SK-N-DZ (cell line): Measurements from ENCODE around the gene RSPH6A.

ENCODE experiments used
- DNase-seq: peaks from one replicate; pipeline ENCODE4 v3.0.0-alpha.2; 2015; ENCODE audit warnings: low spot score

RSPH6A gene

GRCh38 chr19:45781214-45782161, 33.6 kb downstream of the RSPH6A start:
- no peak for DNase-seq

DNA sequence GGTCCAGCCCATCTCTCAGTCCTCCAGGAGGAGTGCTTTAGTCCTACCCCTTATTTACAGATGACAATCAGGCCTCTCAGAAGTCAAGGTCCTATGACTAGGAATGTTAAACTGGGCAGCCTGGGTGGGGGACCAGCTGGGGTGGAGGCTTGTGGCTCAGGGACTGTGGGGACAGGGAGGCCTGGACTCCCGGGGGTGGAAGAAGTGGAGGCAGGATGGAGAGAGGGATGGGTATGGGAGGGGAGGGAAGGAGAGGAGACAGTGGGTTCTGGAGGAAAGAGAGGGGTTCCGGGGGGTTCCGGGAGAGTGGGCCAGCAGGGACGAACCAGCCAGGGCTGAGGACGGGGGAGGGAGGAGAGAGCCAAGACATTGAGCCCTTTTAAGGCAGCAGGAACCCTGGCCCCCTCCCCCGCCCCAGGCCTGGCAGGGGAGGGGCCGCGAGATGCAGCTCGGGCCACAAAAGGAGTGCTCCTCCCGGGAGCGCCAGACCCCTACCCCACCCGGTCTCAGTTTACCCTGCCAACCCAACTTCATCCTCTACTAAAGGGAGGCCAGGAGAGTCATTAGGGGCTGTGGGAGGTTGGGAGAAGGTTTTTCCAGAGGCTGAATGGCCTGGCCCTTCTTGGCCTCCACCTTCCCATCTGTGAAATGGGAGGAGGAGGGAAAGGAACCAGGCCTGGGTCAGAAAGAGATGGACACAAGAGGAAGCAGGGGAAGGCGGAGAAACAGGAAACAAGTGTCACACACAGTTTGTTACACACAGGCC, 34.5 kb downstream of the RSPH6A start:
- no peak for DNase-seq

DNA sequence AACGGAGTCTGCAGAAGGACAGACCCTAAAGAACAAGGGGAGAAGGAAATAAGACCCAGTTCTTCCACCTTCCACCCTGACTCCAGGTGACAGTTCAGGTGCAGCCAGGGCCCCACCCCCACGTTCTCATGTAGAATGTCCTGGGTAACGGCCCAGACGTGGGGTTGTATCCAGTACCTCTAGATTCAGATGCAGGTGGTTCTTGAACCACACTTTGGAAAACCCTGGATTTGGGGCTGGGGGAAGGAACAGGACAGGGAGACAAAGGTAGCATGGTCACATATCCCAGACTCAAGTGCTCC, 35.0 kb downstream of the RSPH6A start:
- DNase-seq: no peak

- no peak for DNase-seq
These were observed 35.6 kb downstream of the RSPH6A start for GRCh38 chr19:45779231-45780145.

DNA sequence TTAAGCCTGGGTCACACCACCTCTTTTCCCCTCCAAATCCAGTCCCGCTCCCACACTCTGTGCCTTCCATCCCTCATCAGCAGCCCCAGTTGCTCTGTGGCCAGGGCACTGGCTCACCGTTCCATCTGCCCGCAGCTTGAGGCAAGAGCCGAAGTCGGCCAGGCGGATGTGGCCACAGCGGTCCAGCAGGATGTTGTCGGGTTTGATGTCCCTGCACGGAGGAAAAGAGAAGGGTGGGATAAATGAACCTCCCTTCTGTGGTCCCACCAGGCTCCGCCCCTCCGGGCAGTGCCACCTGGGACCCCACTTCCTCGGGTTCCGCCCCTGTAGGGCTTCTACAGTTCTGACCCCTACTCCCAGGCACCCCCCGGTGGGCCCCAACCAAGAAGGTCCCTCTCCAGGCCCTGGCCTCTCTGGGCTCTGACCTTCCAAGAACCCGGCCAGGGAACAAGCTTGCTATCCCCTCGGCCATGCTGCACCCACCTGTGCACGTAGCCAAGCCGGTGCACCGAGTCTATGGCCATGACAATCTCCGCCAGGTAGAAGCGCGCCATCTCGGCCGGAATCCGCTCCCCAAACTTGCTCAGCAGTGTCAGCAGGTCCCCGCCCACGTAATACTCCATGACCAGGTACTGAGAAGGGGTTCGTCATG, 37.0 kb downstream of the RSPH6A start:
- DNase-seq: no peak

DNA sequence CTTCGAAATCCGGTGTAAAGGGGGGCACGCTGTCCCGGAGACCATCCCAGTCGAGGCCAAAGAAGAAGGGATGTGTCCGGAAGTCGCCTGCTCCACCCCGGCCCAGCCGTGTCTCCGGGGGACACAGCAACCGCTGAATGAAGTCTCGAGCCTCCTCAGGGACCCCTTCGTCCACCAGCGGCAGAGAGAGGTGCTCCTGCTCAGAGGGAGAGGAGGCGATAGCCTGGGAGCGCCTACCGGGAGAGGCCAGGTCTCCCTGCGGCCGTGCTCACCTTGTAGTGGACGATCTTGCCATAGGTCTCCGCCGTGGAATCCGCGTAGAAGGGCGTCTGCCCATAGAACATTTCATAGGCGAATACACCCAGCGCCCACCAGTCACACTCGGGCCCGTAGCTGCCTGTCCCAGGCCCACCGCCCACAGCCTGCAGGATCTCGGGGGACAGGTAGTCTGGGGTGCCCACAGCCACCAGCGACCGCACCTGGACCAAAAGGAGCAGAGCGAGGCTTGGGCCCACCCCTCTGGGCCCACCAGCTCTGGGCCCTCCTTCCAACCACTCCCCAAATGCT, 37.6 kb downstream of the RSPH6A start:
- no peak for DNase-seq

DNA sequence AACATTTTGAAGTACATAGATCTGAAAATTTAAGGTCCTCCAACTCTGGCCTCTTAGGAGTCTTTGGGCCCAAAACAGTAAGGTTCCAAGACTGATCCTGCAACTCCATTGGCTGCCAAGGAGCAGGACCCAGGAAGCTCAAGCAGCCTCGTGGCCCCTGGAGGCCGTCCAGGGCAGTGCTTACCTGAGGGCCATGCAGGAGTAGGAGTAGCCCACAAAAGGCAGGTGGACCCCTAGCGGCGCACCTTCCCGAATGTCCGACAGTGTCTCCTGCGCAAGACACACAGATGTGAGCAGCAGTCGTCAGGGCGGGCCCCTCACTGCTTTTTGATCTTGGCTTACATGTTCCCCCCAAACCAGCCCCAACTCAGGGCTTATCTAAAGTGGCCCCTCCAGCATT, 40.3 kb downstream of the RSPH6A start:
- DNase-seq: no peak

DNA sequence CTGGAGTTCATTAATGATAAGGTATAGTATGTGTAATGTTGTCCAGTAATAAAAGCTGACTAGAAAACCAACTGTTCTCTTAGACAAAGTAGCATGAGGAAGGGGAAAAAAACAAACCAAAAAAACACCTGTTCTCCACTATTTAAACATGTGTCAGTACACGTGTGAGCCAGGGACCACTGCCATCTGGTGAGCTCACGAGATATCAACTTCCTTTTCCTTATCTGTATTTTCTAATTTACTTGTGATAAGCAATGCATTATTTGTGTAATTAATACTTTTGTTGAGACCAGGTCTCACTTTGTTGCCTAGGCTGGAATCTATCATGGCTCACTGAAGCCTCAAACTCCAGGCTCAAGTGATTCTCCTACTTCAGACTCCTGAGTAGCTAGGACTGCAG, 41.7 kb downstream of the RSPH6A start:
- DNase-seq: no peak

DNA sequence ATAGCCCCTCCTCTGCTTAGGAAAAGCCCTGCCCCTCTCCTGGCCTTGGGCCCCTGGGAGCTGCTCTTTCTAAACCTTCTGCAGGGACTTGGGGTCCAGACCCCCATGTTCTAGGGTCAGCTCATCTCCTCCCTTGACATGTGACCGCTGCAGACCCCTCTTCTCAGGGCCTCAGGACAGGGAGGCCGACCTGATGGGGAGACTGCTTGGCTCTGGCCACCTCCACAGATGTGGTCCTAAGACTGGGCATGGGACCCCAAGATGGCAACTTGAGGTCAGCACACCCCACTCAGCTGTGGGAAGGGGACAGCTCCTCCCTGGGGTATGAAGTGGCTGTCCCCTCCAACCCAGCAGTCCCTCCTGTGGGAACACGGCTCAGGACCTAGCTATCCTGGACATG, 42.2 kb downstream of the RSPH6A start:
- DNase-seq: no peak

- DNase-seq: no peak
These were observed 42.8 kb downstream of the RSPH6A start for GRCh38 chr19:45772130-45772840.

- DNase-seq: no peak
These were observed 43.7 kb downstream of the RSPH6A start for GRCh38 chr19:45771311-45771933.

DNA sequence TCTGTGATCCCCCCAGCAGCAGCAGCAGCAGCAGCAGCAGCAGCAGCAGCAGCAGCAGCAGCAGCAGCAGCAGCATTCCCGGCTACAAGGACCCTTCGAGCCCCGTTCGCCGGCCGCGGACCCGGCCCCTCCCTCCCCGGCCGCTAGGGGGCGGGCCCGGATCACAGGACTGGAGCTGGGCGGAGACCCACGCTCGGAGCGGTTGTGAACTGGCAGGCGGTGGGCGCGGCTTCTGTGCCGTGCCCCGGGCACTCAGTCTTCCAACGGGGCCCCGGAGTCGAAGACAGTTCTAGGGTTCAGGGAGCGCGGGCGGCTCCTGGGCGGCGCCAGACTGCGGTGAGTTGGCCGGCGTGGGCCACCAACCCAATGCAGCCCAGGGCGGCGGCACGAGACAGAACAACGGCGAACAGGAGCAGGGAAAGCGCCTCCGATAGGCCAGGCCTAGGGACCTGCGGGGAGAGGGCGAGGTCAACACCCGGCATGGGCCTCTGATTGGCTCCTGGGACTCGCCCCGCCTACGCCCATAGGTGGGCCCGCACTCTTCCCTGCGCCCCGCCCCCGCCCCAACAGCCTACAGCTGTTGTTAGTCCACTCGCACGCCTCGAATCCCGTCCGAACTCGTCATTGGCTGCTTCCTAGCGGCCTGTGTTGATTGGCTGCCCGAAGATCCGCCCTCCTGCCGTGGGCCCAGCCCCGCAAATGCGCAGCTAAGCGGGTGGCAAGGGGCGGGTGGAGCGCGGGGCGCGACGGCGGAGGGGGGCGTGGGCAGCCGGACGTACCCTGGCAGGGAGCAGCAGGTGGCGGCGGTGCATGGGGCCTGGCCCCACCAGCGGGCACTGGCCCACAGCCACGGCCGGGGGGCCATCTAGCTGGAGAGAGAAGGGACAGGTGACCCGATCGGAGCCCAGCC, 44.7 kb downstream of the RSPH6A start:
- peak; percentile 97 for DNase-seq

DNA sequence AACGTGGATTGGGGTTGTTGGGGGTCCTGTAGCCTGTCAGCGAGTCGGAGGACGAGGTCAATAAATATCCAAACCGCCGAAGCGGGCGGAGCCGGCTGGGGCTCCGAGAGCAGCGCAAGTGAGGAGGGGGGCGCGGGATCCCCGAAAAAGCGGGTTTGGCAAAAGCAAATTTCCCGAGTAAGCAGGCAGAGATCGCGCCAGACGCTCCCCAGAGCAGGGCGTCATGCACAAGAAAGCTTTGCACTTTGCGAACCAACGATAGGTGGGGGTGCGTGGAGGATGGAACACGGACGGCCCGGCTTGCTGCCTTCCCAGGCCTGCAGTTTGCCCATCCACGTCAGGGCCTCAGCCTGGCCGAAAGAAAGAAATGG, 45.3 kb downstream of the RSPH6A start:
- no peak for DNase-seq

DNA sequence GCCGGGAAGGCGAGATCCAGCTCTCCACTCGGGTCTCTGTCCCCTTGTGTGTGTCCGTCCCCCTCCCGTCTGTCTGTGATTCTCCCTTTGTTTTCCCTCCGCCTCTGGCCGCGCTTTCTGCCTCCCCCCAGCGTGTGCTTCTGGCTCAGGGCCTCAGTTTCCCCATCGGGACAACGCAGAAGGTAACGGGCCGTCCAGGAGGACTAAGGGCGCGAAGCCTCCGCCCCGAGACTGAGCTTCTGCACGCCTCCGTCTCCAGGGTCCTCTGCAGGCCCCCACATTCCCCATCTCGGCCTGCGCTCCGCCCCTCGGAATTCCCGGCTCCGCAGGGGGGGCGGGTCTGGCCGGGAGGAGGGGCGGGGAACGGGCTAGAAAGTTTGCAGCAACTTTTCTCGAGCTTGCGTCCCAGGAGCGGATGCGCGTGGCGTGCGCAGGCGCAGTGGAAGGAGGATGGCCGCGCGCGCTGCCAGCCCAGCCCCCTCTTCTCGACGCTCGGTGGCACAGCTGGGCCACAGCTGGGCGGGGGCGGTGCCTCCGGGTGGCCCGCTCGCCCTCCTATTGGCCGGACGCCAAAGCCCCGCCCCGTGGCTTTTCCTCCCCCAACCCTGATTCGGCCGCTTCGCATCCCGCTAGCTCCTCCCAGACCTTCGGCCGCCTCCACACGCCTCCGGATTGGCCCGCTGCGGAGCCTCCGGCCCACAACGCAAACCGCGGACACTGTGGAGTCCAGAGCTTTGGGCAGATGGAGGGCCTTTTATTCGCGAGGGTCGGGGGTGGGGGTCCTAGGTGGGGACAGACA, 45.9 kb downstream of the RSPH6A start, which contains the start of gene SIX5:
SIX5 (minus strand) TSS at position 269 of the 799 bp plus-strand sequence. CDS start 408 bp downstream, outside the sequence.
- peak; percentile 93 for DNase-seq

- no peak for DNase-seq
These were observed 46.5 kb downstream of the RSPH6A start for GRCh38 chr19:45768655-45768983.

- peak; percentile 41 for DNase-seq
These were observed 47.0 kb downstream of the RSPH6A start for GRCh38 chr19:45767881-45768654.

GRCh38 chr19:45767410-45767880, 47.7 kb downstream of the RSPH6A start:
- DNase-seq: no peak
